ENCODE results near the gene SNUPN.

DNA sequence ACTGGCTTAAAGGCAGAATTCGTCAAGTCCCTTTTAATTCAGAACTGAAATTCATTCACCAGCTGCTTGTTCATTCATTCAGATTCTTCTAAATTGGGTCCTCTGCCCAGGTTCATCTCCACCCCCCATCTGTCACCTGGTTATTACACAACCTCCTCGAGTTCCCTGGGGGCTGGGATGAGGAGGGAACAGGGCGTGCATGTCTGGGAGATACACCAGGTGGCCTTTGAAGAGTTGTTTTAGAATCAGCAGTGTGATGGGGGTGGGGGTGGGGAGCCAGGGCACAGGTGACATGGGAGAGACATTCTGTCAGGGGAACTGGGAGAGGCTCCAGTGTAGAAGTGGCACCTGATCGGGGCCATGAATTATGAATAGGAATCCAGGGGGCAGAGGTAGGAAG is 30.4 kb upstream of the SNUPN start:
- TF ChIP-seq, protein P1, sequence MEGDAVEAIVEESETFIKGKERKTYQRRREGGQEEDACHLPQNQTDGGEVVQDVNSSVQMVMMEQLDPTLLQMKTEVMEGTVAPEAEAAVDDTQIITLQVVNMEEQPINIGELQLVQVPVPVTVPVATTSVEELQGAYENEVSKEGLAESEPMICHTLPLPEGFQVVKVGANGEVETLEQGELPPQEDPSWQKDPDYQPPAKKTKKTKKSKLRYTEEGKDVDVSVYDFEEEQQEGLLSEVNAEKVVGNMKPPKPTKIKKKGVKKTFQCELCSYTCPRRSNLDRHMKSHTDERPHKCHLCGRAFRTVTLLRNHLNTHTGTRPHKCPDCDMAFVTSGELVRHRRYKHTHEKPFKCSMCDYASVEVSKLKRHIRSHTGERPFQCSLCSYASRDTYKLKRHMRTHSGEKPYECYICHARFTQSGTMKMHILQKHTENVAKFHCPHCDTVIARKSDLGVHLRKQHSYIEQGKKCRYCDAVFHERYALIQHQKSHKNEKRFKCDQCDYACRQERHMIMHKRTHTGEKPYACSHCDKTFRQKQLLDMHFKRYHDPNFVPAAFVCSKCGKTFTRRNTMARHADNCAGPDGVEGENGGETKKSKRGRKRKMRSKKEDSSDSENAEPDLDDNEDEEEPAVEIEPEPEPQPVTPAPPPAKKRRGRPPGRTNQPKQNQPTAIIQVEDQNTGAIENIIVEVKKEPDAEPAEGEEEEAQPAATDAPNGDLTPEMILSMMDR (IDR thresholded peaks at IDR 0.05): no peak
- no peak for TF ChIP-seq POLR2A (IDR thresholded peaks at IDR 0.05)
